Effector memory CD4-positive, alpha-beta T cell (primary cell): ENCODE measurements around the gene RAB3GAP1.
"Not testable (repeated sequence)": the region's sequence is repeated elsewhere in the genome, so short reads cannot be mapped to it uniquely, and the experiment has no call there.

ENCODE experiments used
- DNase-seq, 3 donors: peaks; one replicate each; pipeline ENCODE4 v3.0.0-alpha.2; 2020
- H3K27ac ChIP-seq: 2 replicates; pipeline ENCODE4 v1.7.0; 2013; ENCODE audit warnings: mild to moderate bottlenecking, low read length, moderate library complexity; ENCODE audit not compliant: insufficient read depth, poor library complexity, severe bottlenecking
- H3K27me3 ChIP-seq: replicated peaks from 2 replicates; pipeline ENCODE4 v1.7.0; 2013; ENCODE audit warnings: mild to moderate bottlenecking, low read length; ENCODE audit not compliant: insufficient read depth, control insufficient read depth, poor library complexity, severe bottlenecking
- H3K36me3 ChIP-seq: 2 replicates; pipeline ENCODE4 v1.7.0; 2013; ENCODE audit warnings: mild to moderate bottlenecking, low read length, moderate library complexity; ENCODE audit not compliant: control insufficient read depth, insufficient read depth
- H3K4me1 ChIP-seq: 2 replicates; pipeline ENCODE4 v1.7.0; 2013; ENCODE audit warnings: low read length, mild to moderate bottlenecking; ENCODE audit not compliant: control insufficient read depth, insufficient read depth, poor library complexity, severe bottlenecking
- H3K4me3 ChIP-seq: 2 replicates; pipeline ENCODE4 v1.7.0; 2013; ENCODE audit warnings: low read length, low read depth, mild to moderate bottlenecking; ENCODE audit not compliant: insufficient read depth, poor library complexity, severe bottlenecking
- H3K9me3 ChIP-seq: 2 replicates; pipeline ENCODE4 v1.7.0; 2013; ENCODE audit warnings: mild to moderate bottlenecking, low read length, moderate library complexity; ENCODE audit not compliant: control insufficient read depth

The RAB3GAP1 gene

GRCh38 chr2:135099802-135100483, 47.9 kb downstream of the RAB3GAP1 start:
- no peaks in the 10 kb centered on the region for H3K4me1 ChIP-seq
- peaks cover 18% of the 10 kb centered on the region for H3K36me3 ChIP-seq
- H3K9me3 ChIP-seq = no peaks in the 10 kb centered on the region
- no peak for DNase-seq
- no peak overlapping the region for H3K27ac ChIP-seq
- H3K4me3 ChIP-seq = no peak overlapping the region
- no peaks in the 10 kb centered on the region for H3K27me3 ChIP-seq

GRCh38 chr2:135103843-135104242, 51.8 kb downstream of the RAB3GAP1 start:
- peaks cover 12% of the 10 kb centered on the region for H3K36me3 ChIP-seq
- no peak for DNase-seq
- no peak overlapping the region for H3K27ac ChIP-seq
- H3K4me3 ChIP-seq = no peak overlapping the region
- H3K9me3 ChIP-seq = no peaks in the 10 kb centered on the region
- H3K4me1 ChIP-seq = no peaks in the 10 kb centered on the region
- no peaks in the 10 kb centered on the region for H3K27me3 ChIP-seq

- H3K27me3 ChIP-seq, H3K9me3 ChIP-seq, H3K4me1 ChIP-seq, H3K27ac ChIP-seq, H3K4me3 ChIP-seq, DNase-seq: not testable (repeated sequence)
- peaks cover 12% of the 10 kb centered on the region for H3K36me3 ChIP-seq
These were observed 53.6 kb downstream of the RAB3GAP1 start for GRCh38 chr2:135105513-135106316.

GRCh38 chr2:135113322-135113721, 61.2 kb downstream of the RAB3GAP1 start:
- H3K4me3 ChIP-seq = no peak overlapping the region
- DNase-seq = no peak
- no peaks in the 10 kb centered on the region for H3K27me3 ChIP-seq
- H3K9me3 ChIP-seq = no peaks in the 10 kb centered on the region
- H3K36me3 ChIP-seq = peaks cover 22% of the 10 kb centered on the region
- no peak overlapping the region for H3K27ac ChIP-seq
- H3K4me1 ChIP-seq = no peaks in the 10 kb centered on the region

GRCh38 chr2:135119582-135119981, 67.5 kb downstream of the RAB3GAP1 start:
- Histone ChIP-seq H3K27me3 (no peaks in the 10 kb centered on the region), H3K4me3 (no peak overlapping the region), H3K4me1 (no peaks in the 10 kb centered on the region), H3K9me3 (no peaks in the 10 kb centered on the region), H3K36me3 (peaks cover 28% of the 10 kb centered on the region), H3K27ac (no peak overlapping the region)
- no peak for DNase-seq

GRCh38 chr2:135121016-135121657, 69.0 kb downstream of the RAB3GAP1 start:
- H3K9me3 ChIP-seq = no peaks in the 10 kb centered on the region
- peaks cover 29% of the 10 kb centered on the region for H3K36me3 ChIP-seq
- no peaks in the 10 kb centered on the region for H3K27me3 ChIP-seq
- H3K4me3 ChIP-seq = no peak overlapping the region
- no peak overlapping the region for H3K27ac ChIP-seq
- H3K4me1 ChIP-seq = no peaks in the 10 kb centered on the region
- no peak for DNase-seq

GRCh38 chr2:135121658-135122039, 69.6 kb downstream of the RAB3GAP1 start:
- H3K27me3 ChIP-seq, H3K4me3 ChIP-seq, H3K4me1 ChIP-seq, H3K9me3 ChIP-seq, DNase-seq, H3K27ac ChIP-seq: not testable (repeated sequence)
- peaks cover 34% of the 10 kb centered on the region for H3K36me3 ChIP-seq

GRCh38 chr2:135124924-135125886, 73.1 kb downstream of the RAB3GAP1 start:
- DNase-seq = no peak
- peaks cover 48% of the 10 kb centered on the region for H3K36me3 ChIP-seq
- H3K27ac ChIP-seq = no peak overlapping the region
- no peaks in the 10 kb centered on the region for H3K9me3 ChIP-seq
- H3K27me3 ChIP-seq = no peaks in the 10 kb centered on the region
- no peaks in the 10 kb centered on the region for H3K4me1 ChIP-seq
- H3K4me3 ChIP-seq = no peak overlapping the region

- no peaks in the 10 kb centered on the region for H3K4me1 ChIP-seq
- no peak for DNase-seq
- H3K9me3 ChIP-seq = no peaks in the 10 kb centered on the region
- H3K27ac ChIP-seq = no peak overlapping the region
- no peaks in the 10 kb centered on the region for H3K27me3 ChIP-seq
- no peak overlapping the region for H3K4me3 ChIP-seq
- peaks cover 50% of the 10 kb centered on the region for H3K36me3 ChIP-seq
These were observed 73.8 kb downstream of the RAB3GAP1 start for GRCh38 chr2:135125940-135126339.
